NCI-H510A treated with DMSO at 0.1 percent for 48 hours (cell line): ENCODE results near the gene R3HDM4.
"Not testable (repeated sequence)": the region's sequence is repeated elsewhere in the genome, so short reads cannot be mapped to it uniquely, and the experiment has no call there.

ENCODE experiments used
- DNase-seq: peaks from one replicate; lab custom pipeline; 2025; lab: John Stamatoyannopoulos, UW

R3HDM4 gene

DNA sequence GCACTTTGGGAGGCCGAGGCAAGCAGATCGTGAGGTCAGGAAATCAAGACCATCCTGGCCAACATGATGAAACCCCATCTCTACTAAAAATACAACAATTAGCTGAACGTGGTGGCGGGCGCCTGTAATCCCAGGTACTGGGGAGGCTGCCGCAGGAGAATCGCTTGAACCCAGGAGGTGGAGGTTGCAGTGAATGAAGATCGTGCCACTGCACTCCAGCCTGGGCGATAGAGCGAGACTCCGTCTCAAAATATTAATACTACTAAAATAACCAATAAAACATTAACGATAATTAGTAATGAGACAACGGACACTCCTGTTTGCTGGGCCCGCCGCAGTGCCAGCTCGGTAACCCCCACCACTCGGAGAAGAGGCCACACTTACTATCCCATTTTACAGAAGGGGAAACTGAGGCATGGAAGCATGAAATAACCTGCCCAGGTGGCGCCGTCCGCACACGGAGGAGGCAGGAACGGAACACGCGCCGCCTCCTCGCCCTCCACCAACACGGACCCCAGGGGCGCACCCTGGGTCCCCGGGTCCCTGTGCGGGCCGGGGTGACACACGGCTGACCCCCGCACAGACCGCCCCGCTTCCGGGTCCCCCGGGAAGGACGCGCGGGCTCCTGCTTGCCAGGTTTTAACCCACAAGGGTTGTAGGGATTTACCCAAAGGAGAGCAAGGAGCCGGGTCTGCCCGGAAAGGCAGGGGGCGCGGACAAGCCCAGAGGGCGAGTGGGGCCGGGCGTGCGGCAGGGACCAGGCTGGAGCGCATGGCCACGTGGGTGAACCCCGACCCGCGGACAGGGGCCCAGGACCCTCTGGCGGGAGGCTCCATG lies 1.6 kb downstream of the R3HDM4 start:
- DNase-seq: no peak

DNA sequence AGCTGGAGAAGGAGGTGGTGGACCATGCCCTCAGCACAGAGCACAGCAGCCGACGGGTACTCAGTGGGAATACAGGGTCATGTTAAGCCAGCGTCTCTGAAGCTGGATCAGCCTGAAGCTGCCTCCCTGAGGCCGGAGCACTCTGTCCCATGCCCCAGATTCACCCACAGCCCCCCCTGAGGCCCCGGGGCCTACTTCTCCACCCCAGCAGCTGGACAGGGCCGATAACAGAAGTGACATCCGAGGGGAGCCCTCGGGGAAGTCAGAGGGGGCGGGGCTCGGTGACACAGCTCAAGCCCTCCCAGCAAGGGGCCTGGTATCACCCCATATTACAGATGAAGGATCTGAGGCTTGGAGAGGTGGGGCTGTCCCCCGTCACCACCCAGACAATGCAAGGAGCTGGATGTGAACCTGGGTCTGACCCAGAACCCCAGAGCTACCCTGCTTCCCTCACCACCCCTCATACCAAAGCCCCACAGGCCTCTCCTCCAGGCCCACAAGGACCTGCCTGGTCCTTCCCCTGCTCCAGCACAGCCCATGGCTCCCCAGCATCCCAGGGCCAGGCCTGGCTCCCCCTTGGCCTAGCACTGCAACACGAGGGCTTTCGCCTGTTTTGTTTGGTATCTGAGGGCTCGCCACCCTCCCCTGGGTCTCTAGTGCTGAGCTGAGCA lies 5.7 kb downstream of the R3HDM4 start:
- DNase-seq: no peak

DNA sequence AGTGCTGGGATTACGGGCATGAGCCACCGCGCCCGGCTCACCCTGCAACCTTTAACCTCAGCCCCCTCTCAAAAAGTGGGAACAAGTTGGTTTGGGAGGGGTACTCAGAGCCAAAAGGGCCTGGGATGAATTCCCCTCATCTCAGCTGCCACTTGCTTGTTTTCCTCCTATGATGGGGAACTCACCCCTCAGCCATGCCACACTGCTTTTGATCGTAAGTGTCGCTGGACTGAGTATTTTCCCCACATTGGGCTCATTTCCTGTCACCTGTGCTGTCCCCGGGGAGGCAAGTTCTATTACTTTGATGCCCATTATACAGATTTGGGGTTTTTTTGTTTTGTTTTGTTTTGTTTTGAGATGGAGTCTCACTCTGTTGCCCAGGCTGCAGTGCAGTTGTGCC lies 6.5 kb downstream of the R3HDM4 start:
- DNase-seq: no peak

DNA sequence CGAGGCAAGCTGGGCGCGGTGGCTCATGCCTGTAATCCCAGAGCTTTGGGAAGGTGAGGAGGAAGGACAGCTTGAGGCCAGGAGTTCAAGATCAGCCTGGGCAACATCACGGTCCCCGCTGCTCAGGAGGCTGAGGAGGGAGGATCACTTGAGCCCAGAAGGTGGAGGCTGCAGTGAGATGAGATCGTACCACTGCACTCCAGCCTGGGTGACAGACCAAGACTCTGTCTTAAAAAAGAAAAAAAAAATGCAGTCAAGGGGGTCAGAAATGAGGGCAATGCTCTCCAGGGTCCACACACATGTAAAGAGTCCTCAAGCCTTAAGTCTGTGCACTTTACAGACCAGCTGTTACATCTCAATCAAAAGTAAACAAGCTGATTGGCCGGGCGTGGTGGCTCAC lies 8.5 kb downstream of the R3HDM4 start:
- no peak for DNase-seq

DNA sequence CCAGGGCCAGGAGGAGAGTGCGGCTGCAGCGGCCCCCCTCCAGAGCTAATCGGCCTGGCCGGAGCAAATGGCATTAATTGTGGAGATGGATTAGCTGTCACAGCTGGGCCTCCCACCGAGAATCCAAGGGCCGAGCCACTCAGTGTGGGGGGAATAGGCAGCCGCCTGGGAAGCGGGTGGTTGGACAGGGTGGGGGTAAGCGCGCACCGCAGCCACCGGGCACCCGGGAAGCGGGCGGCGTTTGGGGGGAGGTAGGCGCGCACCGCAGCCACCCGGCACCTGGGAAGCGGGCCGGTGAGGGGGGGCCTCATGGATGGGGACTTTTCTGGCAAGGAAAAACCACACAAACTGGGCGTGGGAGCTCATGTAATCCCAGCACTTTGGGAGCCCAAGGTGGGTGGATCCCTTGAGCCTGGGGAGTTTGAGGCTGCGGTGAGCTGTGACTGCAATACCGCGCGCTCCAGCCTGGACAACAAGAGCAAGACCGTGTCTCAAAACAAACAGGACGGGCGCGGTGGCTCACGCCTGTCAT lies 9.7 kb downstream of the R3HDM4 start:
- DNase-seq: no peak

DNA sequence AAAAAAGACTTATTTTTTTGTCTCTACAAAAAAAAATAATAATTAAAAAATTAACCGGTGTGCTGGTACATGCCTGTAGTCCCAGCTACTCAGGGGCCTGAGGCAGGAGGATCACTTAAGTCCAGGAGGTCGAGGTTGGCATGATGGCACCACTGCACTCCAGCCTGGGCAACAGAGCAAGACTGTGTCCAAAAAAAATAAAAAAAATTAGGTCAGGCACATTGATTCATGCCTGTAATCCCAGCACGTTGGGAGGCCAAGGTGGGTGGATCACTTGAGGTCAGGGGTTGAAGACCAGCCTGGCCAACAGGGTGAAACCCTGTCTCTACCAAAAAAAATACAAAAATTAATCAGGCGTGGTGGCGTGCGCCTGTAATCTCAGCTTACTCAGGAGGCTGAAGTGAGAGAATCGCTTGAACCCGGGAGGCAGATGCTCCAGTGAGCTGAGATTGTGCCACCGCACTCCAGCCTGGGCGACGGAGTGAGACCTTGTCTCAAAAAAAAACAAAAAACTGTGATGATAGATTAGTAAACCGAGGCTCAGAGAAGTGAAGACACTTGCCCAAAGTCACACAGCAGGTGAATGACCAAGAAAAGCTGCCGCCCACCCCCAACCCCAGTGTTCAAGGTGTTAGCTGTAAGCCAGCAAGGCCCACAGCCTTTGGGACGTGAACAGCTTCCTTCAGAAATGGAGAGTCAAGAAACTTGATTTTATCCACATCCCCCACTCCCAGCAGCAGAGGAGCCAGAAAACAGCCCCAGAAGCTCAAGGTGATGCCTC lies 10.4 kb downstream of the R3HDM4 start:
- DNase-seq: no peak

DNA sequence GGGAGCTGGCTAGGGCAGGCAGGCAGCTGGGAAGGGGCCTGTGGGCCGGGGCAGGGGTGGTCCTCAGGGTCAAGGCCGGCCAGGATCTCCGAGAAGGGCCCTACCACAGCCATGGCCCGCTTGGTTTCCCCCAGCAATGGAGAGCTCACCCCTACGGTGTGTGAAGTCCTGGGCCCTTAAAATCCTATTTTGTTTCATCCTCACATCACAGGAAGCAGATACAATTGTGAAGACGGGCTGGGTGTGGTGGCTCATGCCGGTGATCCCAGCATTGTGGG lies 11.0 kb downstream of the R3HDM4 start:
- no peak for DNase-seq

DNA sequence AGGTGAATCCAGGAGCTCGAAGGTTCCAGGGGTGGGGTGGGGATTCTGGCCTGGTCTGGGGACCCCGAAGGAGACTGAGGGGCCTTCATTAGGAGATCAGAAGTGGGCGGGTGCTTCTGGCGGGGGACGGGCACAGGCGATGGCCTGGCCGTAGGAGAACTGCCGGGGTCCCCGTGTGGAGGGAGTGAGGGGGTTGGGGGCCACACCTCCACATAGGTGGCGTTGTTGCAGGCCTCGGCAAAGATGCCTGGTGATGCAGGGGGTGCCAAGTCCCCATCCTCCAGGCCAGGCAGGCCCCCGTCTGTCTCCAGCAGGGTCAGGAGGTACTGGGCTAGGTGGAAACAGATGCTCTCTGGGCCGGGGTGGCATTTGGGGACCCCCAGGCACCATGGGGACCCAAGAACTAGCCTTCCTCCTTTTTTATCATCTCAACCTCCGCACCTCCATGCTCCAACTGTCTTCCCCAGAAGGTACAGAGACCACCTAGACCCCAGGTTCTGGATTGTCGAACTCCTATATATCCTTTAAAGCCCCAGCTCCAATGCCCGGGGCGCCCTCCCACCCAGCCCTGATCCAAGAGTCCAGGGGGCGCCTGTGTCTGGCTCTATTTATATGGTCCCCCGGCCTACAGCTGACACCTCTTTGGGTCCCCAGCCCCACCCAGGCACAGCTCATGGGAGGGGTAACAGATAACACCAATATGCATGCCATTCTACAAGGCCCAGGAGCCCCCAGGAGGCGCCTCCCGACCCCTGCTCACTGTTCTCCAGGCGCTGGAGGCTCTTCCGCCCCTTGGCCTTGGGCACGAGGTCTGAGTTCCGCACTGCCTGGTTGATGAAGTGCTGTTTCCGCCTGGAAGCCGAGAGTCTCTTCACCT lies 11.6 kb downstream of the R3HDM4 start:
- no peak for DNase-seq

DNA sequence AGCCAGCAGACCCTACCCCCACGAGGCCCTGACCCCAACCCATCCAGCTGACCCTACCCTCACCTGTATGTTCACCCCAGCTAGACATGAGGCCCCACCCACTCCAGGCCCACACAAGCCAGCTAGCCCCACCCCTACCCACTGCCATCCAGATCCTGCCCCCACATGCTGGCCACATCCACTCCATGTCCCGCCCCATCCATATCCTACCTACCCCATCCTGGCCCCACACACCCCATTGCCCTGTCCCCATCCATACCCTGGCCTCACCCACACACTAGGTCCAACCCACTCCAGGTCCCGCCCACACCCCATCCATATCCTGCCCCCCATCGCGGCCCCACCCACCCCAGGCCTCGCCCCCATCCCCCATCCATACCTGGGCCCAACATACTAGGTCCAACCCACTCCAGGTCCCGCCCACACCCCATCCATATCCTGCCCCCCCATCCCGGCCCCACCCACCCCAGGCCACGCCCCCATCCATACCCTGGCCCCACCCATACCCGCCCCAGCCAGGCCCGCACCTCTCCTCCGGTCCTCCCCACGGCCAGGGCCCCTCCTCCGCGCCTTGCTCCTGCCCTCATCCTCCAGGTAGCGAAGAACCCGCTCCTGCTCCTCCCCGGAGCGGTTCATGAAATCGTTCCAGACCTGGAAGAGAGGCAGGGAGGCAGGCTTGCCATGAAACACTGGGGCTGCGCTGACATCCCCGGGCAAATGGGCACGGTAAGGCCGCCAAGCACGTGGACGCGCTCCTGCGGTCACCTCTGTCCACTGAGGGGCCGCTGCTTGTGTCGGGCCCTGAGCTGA lies 12.5 kb downstream of the R3HDM4 start:
- DNase-seq: no peak

DNA sequence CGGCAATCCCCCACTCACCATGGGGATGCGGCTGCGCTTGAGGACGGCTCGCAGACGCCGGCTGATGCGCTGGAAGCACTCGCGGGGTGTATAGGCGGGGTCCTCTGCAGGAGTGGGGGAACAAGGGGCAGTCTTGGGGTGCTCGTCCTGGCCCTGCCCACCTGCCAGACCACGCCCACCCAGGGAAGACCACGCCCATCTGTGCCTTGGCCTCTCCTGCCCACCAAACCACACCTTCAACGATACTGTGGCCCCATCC lies 13.0 kb downstream of the R3HDM4 start:
- no peak for DNase-seq

DNA sequence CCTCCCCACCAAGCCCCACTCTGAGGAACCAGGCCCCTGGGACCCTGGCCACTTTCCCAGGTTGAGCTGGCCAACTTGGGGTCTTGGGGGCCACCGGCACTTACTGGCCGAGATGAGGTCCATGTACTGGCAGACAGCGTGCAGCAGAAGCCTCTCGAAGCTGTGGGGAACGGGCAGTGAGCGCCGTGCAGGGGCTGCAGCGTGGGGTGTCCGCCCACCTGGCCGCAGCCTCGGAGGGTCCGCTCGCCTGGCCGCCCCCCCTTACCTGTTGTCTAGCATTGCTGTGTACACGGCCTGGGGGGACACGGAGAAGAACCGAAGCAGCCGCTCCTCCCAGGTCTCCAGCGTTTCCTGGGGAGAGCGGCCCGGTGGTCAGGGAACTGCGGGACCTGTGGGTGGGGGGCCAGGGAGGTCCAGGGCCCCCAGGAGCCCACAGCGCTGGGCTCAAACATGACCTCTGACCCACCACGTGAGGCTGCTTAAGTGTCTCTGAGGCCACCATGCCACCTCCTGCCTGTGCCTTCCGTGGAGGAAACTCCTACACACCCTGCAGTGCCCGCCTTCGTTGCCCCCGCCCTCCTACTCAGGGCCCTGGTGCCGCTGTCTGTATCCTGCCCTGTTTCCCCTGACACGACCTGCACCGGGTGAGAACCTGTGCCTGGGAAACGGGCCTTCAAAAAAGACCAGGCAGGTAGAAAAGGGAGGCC lies 13.5 kb downstream of the R3HDM4 start:
- DNase-seq: no peak

DNA sequence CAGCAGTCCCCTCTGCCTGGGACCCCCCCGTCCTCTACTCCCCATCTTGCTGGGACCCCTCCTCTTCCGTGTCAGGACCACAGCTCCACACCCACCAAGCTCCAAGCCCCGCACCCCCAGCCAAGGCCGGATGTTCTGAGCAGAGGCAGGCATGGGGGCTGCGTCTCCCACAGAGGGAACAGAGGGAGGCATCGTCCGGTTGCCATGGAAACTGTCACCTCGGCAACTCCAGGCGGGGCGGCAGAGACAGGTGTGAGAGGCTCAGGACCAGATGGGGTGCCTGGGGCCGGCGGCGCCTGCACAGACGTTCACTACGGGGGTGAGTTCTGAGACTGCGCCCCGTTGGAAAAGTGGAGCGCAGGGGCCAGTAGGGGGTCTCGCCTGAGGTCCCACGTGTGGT lies 14.4 kb downstream of the R3HDM4 start:
- DNase-seq: no peak

DNA sequence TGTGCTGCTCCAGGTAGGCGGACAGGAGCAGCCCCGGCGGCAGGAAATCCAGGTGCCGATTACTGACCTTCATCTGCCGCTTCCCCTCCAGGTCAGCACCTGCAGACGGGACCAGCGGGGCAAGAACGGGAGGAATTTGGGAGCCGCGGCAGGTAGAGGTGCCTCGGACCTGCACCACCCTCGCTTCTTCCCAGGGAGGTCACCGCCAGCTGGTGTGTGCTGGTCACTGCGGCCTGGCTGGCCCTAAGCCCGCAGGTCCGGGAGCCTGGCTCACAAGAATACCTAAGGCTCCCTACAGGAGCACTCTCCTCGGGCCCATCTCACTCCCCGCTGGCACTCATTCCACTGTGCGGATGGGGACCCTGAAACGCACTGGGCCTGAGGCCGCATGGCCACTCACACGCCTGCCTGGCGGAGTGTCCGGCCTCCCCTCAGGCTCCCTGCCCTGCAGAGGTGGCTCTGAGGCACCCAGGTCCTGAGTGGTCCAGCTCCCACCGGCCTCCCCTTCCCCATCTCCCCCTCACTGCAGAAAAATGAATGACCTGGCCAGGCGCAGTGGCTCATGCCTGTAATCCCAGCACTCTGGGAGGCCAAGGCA lies 15.5 kb downstream of the R3HDM4 start:
- no peak for DNase-seq

DNA sequence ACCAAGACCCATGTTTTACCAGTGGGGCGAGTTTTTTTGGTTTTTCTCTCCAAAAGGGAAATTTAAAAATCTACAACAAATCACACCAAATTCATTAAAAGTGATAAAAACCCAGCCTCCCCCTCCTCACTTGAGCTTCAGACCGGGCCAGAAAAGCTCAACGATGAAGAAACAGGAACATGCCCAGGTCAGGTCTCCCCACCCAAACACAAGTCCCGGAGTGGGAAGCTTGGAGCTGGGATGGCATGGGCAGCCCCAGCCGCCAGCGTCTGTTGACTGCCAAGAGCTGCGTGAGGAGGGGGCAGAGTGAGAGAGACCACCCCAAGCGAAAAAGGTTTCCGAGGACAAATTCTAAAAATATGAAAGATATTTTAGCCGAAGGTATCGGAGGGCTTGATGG lies 16.0 kb downstream of the R3HDM4 start:
- DNase-seq: no peak

DNA sequence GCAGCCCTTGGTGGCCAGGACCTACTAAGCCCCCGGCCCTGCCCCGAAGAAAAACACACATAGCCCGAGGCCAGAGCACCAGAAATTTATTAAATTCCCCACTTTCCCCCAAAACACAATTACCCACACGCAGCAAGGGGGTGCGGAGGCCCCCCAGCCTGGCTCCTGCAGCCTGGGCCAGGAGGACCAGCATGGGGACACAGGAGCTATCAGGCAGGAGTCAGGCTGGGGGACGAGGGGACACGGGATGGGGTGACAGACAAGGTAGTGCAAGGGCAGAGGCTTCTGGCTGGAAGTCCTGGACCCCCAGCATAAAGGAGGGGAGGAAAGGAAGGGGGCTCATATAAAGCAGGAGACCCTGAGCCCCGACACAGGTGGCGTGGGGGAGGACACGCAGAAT lies 16.6 kb downstream of the R3HDM4 start:
- no peak for DNase-seq

DNA sequence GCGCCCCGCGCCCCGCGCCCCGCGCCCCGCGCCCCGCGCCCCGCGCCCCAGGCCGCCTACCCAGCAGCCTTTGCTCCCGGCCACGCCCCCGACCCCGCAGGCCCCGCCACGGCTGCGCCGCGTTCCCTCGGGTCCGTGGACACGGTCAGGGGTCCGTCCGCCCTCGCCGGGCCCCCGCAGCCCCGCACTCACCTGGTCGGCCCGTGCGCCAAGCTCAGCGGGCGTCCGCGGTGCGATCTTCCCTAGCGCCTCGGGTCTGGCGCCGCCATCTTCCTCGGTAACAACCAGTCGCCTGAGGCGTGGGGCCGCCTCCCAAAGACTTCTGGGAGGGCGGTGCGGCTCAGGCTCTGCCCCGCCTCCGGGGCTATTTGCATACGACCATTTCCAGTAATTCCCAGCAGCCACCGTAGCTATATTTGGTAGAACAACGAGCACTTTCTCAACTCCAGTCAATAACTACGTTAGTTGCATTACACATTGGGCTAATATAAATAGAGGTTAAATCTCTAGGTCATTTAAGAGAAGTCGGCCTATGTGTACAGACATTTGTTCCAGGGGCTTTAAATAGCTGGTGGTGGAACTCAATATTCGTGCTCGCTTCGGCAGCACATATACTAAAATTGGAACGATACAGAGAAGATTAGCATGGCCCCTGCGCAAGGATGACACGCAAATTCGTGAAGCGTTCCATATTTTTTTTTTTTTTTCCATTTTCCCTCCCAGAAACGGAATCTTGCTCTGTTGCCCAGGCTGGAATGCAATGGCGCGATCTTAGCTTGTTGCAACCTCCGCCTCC lies 19.9 kb downstream of the R3HDM4 start, which contains the start of the genes MED16 and RNU6-9:
MED16 (minus strand) TSS at position 294 of the 796 bp plus-strand sequence. CDS start 2,056 bp downstream, outside the sequence.
RNU6-9 (plus strand) TSS at position 591 of the 796 bp plus-strand sequence.
- DNase-seq: peak; percentile 78

DNA sequence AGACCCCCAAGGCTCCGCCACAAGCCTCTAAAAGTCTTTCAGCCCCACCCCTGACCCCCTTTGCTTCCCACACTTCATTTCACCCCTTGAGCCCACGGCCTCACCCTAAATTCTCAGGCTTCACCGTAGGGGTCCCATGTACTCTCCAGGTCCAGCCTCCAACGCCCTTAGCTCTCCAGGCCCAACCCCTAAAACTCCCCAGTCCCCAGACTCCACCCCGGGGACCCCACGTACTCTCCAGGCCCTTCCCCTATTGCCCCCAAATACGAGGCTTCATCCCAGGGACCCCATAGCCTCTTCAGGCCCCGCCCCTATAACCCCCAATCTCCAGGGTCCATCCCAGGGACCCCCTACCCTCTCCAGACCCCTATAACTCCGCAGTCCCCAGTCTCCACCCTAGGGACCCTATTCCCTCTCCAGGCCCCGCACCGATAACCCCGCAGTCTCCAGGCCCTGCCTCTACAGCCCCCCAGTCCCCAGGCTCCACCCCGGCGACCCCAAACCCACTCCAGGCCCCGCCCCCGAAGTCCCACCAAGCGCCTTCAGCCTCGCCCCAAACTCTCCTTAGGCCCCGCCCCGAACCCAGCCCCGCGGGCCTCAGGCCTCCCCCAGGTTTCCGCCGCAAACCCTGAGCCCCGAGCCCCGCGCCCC lies 20.7 kb downstream of the R3HDM4 start:
- no peak for DNase-seq

DNA sequence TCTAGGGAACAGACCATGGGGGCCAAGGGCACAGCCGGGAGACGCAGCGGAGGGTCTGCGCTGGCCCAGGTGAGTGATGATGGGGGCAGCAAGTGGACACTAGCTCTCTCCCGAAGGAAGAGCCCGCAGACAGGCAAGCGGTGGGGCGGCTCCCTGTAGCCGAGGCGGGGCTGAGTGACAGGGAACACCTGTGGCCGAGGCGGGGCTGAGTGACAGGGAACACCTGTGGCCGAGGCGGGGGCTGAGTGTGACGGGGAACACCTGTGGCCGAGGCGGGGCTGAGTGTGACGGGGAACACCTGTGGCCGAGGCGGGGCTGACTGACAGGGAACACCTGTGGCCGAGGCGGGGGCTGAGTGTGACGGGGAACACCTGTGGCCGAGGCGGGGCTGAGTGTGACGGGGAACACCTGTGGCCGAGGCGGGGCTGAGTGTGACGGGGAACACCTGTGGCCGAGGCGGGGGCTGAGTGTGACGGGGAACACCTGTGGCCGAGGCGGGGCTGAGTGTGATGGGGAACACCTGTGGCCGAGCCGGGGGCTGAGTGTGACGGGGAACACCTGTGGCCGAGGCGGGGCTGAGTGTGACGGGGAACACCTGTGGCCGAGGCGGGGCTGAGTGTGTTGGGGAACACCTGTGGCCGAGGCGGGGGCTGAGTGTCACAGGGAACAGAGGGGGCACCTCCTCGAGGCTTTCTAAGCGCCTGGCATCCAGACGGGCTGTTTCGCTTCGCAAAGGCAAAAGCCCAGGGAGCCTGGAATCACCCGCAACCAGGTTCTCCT lies 21.4 kb downstream of the R3HDM4 start:
- not testable (repeated sequence) for DNase-seq
